ENCODE measurements around the gene GUCY2D. TPM values are rescaled to one million over a fixed set of nuclear protein-coding genes. Genes with fewer than 3 reads are reported as not detected.

Gene GUCY2D
- total and polyA plus RNA-seq, 8 donors, result 0.25 TPM; not detected in 7

- 43 to 60% (median 55%) methylated on average over 4 of the region's 4 CpGs for WGBS, 5 donors
- peaks cover 25 to 27% (median 25%) of the 10 kb centered on the region in 4 donors for H3K4me1 ChIP-seq
- H3K4me3 ChIP-seq, result no peak overlapping the region
- H3K27me3 ChIP-seq, result peaks cover 10 to 65% (median 40%) of the 10 kb centered on the region in 3 donors
- H3K27ac ChIP-seq, result no peak overlapping the region
- no peaks in the 10 kb centered on the region for H3K9me3 ChIP-seq
- no peak for DNase-seq
- intact Hi-C loops (cut with DNase I; ENCODE audit: low total_unique reads), result no loop called here
- TF ChIP-seq POLR2AphosphoS5 (IDR thresholded peaks at IDR 0.05), result no peak
- TF ChIP-seq CTCF (IDR thresholded peaks at IDR 0.05), result no peak
- TF ChIP-seq EP300 (IDR thresholded peaks at IDR 0.05), result no peak
- no peak for TF ChIP-seq POLR2A (IDR thresholded peaks at IDR 0.05)
- H3K36me3 ChIP-seq, result no peaks in the 10 kb centered on the region
These were observed 65.4 kb downstream of the GUCY2D start for GRCh38 chr17:8067806-8068205.

- H3K36me3 ChIP-seq, result no peaks in the 10 kb centered on the region
- peaks cover 32 to 37% (median 35%) of the 10 kb centered on the region in 4 donors for H3K4me1 ChIP-seq
- intact Hi-C loops (cut with DNase I; ENCODE audit: low total_unique reads), result no loop called here
- H3K4me3 ChIP-seq, result no peak overlapping the region
- TF ChIP-seq POLR2AphosphoS5 (IDR thresholded peaks at IDR 0.05) (no peak), POLR2A (IDR thresholded peaks at IDR 0.05) (no peak), EP300 (IDR thresholded peaks at IDR 0.05) (no peak), CTCF (IDR thresholded peaks at IDR 0.05) (no peak)
- 24 to 52% (median 43%) methylated on average over 9 of the region's 9 CpGs for WGBS, 5 donors
- no peak for DNase-seq
- H3K27ac ChIP-seq, result no peak overlapping the region
- peaks cover 17 to 65% (median 40%) of the 10 kb centered on the region in 3 donors for H3K27me3 ChIP-seq
- no peaks in the 10 kb centered on the region for H3K9me3 ChIP-seq
These were observed 66.5 kb downstream of the GUCY2D start for GRCh38 chr17:8068736-8069586.

- Histone ChIP-seq H3K4me3 (no peak overlapping the region), H3K4me1 (peaks cover 32 to 39% (median 37%) of the 10 kb centered on the region in 4 donors), H3K36me3 (no peaks in the 10 kb centered on the region), H3K27me3 (peaks cover 17 to 65% (median 40%) of the 10 kb centered on the region in 3 donors), H3K9me3 (no peaks in the 10 kb centered on the region), H3K27ac (no peak overlapping the region)
- no peak for TF ChIP-seq POLR2AphosphoS5 (IDR thresholded peaks at IDR 0.05)
- WGBS, 5 donors, result 42 to 70% (median 46%) methylated on average over 3 of the region's 3 CpGs
- intact Hi-C loops (cut with DNase I; ENCODE audit: low total_unique reads), result no loop called here
- no peak for DNase-seq
These were observed 67.1 kb downstream of the GUCY2D start for GRCh38 chr17:8069587-8069860.

Other genes with a start within 250 kb of the GUCY2D start
- gene KDM6B, start 168.4 kb upstream of the GUCY2D start, total RNA-seq, result 10 to 100 TPM in 4 of 5 donors, 1 to 10 TPM in 1; 7.5 to 27.2 (median 12.9) TPM
- gene KDM6B, start 168.4 kb upstream of the GUCY2D start, polyA plus RNA-seq, result 1 to 10 TPM; 4.6 to 9.6 (median 6.0) TPM
- 1 to 10 TPM in 3 of 5 donors, not detected in 2; 1.8 to 3.8 (median 3.5) TPM for gene TMEM88, start 147.5 kb upstream of the GUCY2D start, total RNA-seq
- 10 to 100 TPM; 17.0 to 36.0 (median 17.4) TPM for gene TMEM88, start 147.5 kb upstream of the GUCY2D start, polyA plus RNA-seq
- 100 to 1,000 TPM in 2 of 5 donors, 10 to 100 TPM in 3; 42.0 to 281 (median 94.5) TPM for gene NAA38, start 145.1 kb upstream of the GUCY2D start, total RNA-seq
- gene NAA38, start 145.1 kb upstream of the GUCY2D start, polyA plus RNA-seq, result 100 to 1,000 TPM; 131 to 153 (median 151) TPM
- gene CYB5D1, start 144.6 kb upstream of the GUCY2D start, total RNA-seq, result 10 to 100 TPM in 1 of 5 donors, 1 to 10 TPM in 3, not detected in 1; 1.8 to 12.0 (median 3.3) TPM
- 1 to 10 TPM; 4.9 to 9.0 (median 5.3) TPM for gene CYB5D1, start 144.6 kb upstream of the GUCY2D start, polyA plus RNA-seq
- gene CHD3, start 113.8 kb upstream of the GUCY2D start, total RNA-seq, result 100 to 1,000 TPM in 1 of 5 donors, 10 to 100 TPM in 4; 43.0 to 190 (median 60.7) TPM
- gene CHD3, start 113.8 kb upstream of the GUCY2D start, polyA plus RNA-seq, result 10 to 100 TPM; 51.9 to 97.3 (median 69.1) TPM
- gene RNF227, start 86.3 kb upstream of the GUCY2D start, total RNA-seq, result 1 to 10 TPM in 4 of 5 donors, not detected in 1; 1.0 to 9.3 (median 6.0) TPM
- gene RNF227, start 86.3 kb upstream of the GUCY2D start, polyA plus RNA-seq, result 1 to 10 TPM; 1.1 to 3.4 (median 1.2) TPM
- 1 to 10 TPM in 3 of 5 donors, under 1 TPM in 1, not detected in 1; 0.37 to 7.8 (median 4.9) TPM for gene KCNAB3, start 72.8 kb upstream of the GUCY2D start, total RNA-seq
- gene KCNAB3, start 72.8 kb upstream of the GUCY2D start, polyA plus RNA-seq, result 1 to 10 TPM in 1 of 3 donors, under 1 TPM in 2; 0.31 to 2.9 (median 0.87) TPM
- gene TRAPPC1, start 70.7 kb upstream of the GUCY2D start, total RNA-seq, result 10 to 100 TPM; 20.2 to 90.7 (median 43.2) TPM
- 100 to 1,000 TPM; 111 to 148 (median 116) TPM for gene TRAPPC1, start 70.7 kb upstream of the GUCY2D start, polyA plus RNA-seq
- gene CNTROB, start 70.4 kb upstream of the GUCY2D start, total RNA-seq, result 100 to 1,000 TPM in 1 of 5 donors, 10 to 100 TPM in 4; 12.9 to 146 (median 29.5) TPM
- gene CNTROB, start 70.4 kb upstream of the GUCY2D start, polyA plus RNA-seq, result 10 to 100 TPM; 15.3 to 24.2 (median 20.0) TPM
- 1 to 10 TPM in 4 of 5 donors, not detected in 1; 1.5 to 7.0 (median 2.6) TPM for gene ALOX15B, start 36.4 kb downstream of the GUCY2D start, total RNA-seq
- 10 to 100 TPM in 1 of 3 donors, 1 to 10 TPM in 2; 2.4 to 10.5 (median 3.1) TPM for gene ALOX15B, start 36.4 kb downstream of the GUCY2D start, polyA plus RNA-seq
- gene ALOX12B, start 85.1 kb downstream of the GUCY2D start, total RNA-seq, result not detected
- gene ALOX12B, start 85.1 kb downstream of the GUCY2D start, polyA plus RNA-seq, result under 1 TPM in 1 of 3 donors, not detected in 2; 0.88 TPM
- not detected for gene ALOXE3, start 115.9 kb downstream of the GUCY2D start, total RNA-seq
- gene ALOXE3, start 115.9 kb downstream of the GUCY2D start, polyA plus RNA-seq, result under 1 TPM in 2 of 3 donors, not detected in 1; 0.12 to 0.43 TPM
- not detected for gene HES7, start 121.5 kb downstream of the GUCY2D start, total RNA-seq
- under 1 TPM in 2 of 3 donors, not detected in 1; 0.58 to 0.92 TPM for gene HES7, start 121.5 kb downstream of the GUCY2D start, polyA plus RNA-seq
- gene PER1, start 149.8 kb downstream of the GUCY2D start, total RNA-seq, result 100 to 1,000 TPM in 3 of 5 donors, 10 to 100 TPM in 2; 16.2 to 163 (median 137) TPM
- 10 to 100 TPM; 47.2 to 69.4 (median 66.7) TPM for gene PER1, start 149.8 kb downstream of the GUCY2D start, polyA plus RNA-seq
- gene VAMP2, start 160.3 kb downstream of the GUCY2D start, total RNA-seq, result 100 to 1,000 TPM in 1 of 5 donors, 10 to 100 TPM in 2, 1 to 10 TPM in 2; 6.7 to 104 (median 17.3) TPM
- gene VAMP2, start 160.3 kb downstream of the GUCY2D start, polyA plus RNA-seq, result 10 to 100 TPM; 32.4 to 58.8 (median 43.1) TPM
- 10 to 100 TPM in 3 of 5 donors, 1 to 10 TPM in 2; 5.2 to 37.6 (median 14.9) TPM for gene TMEM107, start 173.8 kb downstream of the GUCY2D start, total RNA-seq
- 10 to 100 TPM in 1 of 3 donors, 1 to 10 TPM in 2; 6.3 to 10.3 (median 8.0) TPM for gene TMEM107, start 173.8 kb downstream of the GUCY2D start, polyA plus RNA-seq
- gene BORCS6, start 187.6 kb downstream of the GUCY2D start, total RNA-seq, result 10 to 100 TPM in 2 of 5 donors, 1 to 10 TPM in 2, under 1 TPM in 1; 0.58 to 70.1 (median 4.6) TPM
- 1 to 10 TPM; 6.6 to 9.2 (median 7.9) TPM for gene BORCS6, start 187.6 kb downstream of the GUCY2D start, polyA plus RNA-seq
- gene AURKB, start 208.0 kb downstream of the GUCY2D start, total RNA-seq, result 10 to 100 TPM in 2 of 5 donors, 1 to 10 TPM in 3; 1.0 to 66.0 (median 2.3) TPM
- 10 to 100 TPM in 2 of 3 donors, 1 to 10 TPM in 1; 8.2 to 24.9 (median 10.7) TPM for gene AURKB, start 208.0 kb downstream of the GUCY2D start, polyA plus RNA-seq
- gene CTC1, start 245.4 kb downstream of the GUCY2D start, total RNA-seq, result 100 to 1,000 TPM in 1 of 5 donors, 10 to 100 TPM in 4; 12.9 to 105 (median 40.1) TPM
- 1 to 10 TPM; 3.7 to 9.9 (median 9.7) TPM for gene CTC1, start 245.4 kb downstream of the GUCY2D start, polyA plus RNA-seq
- gene PFAS, start 246.7 kb downstream of the GUCY2D start, total RNA-seq, result 10 to 100 TPM in 4 of 5 donors, 1 to 10 TPM in 1; 5.9 to 68.7 (median 25.3) TPM
- 10 to 100 TPM in 1 of 3 donors, 1 to 10 TPM in 2; 4.6 to 10.2 (median 6.3) TPM for gene PFAS, start 246.7 kb downstream of the GUCY2D start, polyA plus RNA-seq

Data from stomach (tissue), 9 donors.